ENCODE results near the gene DCAF17.
A peak's percentile ranks its signal among the peaks of the same experiment; 100 is the strongest.

DCAF17 gene

GRCh38 chr2:171434013-171434989 lies at the start of gene DCAF17:
TSS of gene DCAF17 (plus strand) at chr2:171434226. CDS start at chr2:171434578, 352 bp downstream.
- DNase-seq (ENCODE audit: insufficient read length, low spot score) (peak; percentile 68), FAIRE-seq (no peak)
- TF ChIP-seq CTCF (IDR thresholded peaks at IDR 0.05; ENCODE audit: insufficient read depth, missing control alignments): peak; percentile 26

- no peak for TF ChIP-seq CTCF (IDR thresholded peaks at IDR 0.05; ENCODE audit: insufficient read depth, missing control alignments)
- no peak for FAIRE-seq
- no peak for DNase-seq (ENCODE audit: insufficient read length, low spot score)
These were observed 47.4 kb upstream of the DCAF17 start for GRCh38 chr2:171386627-171387026.

- no peak for FAIRE-seq
- TF ChIP-seq CTCF (IDR thresholded peaks at IDR 0.05; ENCODE audit: insufficient read depth, missing control alignments): no peak
- DNase-seq (ENCODE audit: insufficient read length, low spot score): no peak
These were observed 47.0 kb upstream of the DCAF17 start for GRCh38 chr2:171387052-171387451.

- no peak for FAIRE-seq
- TF ChIP-seq CTCF (IDR thresholded peaks at IDR 0.05; ENCODE audit: insufficient read depth, missing control alignments): no peak
These were observed 44.7 kb upstream of the DCAF17 start for GRCh38 chr2:171389325-171389724.

GRCh38 chr2:171389780-171390179 lies 44.2 kb upstream of the DCAF17 start:
- no peak for DNase-seq (ENCODE audit: insufficient read length, low spot score)
- no peak for FAIRE-seq
- no peak for TF ChIP-seq CTCF (IDR thresholded peaks at IDR 0.05; ENCODE audit: insufficient read depth, missing control alignments)

More at GRCh38 chr2:171389325-171389724, 44.7 kb upstream of the DCAF17 start:
- no peak for DNase-seq (ENCODE audit: insufficient read length, low spot score)

- FAIRE-seq: no peak
- TF ChIP-seq CTCF (IDR thresholded peaks at IDR 0.05; ENCODE audit: insufficient read depth, missing control alignments): no peak
- no peak for DNase-seq (ENCODE audit: insufficient read length, low spot score)
These were observed 43.0 kb upstream of the DCAF17 start for GRCh38 chr2:171390941-171391516.

GRCh38 chr2:171391532-171391931 lies 42.5 kb upstream of the DCAF17 start:
- no peak for TF ChIP-seq CTCF (IDR thresholded peaks at IDR 0.05; ENCODE audit: insufficient read depth, missing control alignments)
- DNase-seq (ENCODE audit: insufficient read length, low spot score): no peak
- no peak for FAIRE-seq

Data from D721Med (cell line).